ENCODE measurements around the gene ABCD1.

Gene ABCD1

DNA sequence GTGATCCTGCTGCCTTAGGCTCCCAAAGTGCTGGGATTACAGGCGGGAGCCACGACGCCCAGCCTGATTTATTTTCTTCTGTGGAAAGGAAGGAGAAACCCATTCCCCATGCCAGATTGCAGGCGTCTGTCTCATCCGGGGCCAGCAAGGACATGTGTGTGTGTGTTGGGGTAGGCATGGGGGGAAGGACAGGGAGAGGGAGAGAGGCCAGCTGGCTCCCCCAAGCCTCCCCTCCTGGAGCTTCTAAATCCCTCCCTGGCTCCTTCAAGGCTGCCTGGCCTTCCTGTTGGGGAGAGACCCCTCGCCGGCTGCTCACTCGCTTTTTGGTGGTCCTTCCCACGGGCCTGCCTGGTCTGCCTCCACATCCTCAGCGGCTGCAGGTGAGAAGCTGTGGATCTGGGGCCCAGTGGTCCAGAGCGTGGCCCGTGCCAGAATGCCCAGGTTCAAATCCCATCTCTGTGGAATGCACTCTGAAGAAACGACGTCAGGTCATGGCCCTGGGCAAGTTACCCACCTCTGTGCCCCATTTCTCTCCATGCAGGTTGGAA, 38.0 kb downstream of the ABCD1 start:
- no peak for DNase-seq (ENCODE audit: low read depth in 2 of 2)

DNA sequence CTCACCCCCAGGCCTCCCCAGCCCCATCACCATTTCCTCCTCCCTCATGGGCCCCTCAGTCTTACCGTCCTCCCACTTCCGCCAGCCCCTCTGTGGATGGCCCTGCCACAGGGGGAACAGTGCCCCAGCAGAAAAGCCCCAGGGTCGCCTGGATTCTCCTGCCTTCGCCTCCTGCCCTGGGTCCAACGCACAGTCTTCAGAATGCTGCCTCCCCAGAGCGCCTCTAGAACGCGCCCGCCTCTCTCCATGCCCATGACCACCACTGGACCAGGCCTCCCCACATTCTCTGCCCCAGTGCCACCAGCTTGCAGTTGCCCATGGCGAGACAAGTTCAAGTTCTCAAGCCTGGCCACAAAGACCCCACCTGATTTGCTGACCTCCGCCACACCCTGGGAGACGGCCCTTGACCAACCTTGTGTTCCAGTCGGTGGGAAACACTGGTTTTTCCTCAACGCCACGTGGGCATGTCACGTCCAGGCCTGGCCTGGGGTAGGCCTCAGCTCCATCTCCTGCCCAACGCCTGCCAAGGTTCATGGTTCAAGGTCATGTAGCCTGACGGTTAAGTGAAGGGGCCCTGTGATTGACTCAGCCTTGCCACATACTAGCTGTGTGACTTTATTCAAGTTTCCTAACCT, 38.8 kb downstream of the ABCD1 start:
- DNase-seq (ENCODE audit: low read depth in 2 of 2) = no peak

DNA sequence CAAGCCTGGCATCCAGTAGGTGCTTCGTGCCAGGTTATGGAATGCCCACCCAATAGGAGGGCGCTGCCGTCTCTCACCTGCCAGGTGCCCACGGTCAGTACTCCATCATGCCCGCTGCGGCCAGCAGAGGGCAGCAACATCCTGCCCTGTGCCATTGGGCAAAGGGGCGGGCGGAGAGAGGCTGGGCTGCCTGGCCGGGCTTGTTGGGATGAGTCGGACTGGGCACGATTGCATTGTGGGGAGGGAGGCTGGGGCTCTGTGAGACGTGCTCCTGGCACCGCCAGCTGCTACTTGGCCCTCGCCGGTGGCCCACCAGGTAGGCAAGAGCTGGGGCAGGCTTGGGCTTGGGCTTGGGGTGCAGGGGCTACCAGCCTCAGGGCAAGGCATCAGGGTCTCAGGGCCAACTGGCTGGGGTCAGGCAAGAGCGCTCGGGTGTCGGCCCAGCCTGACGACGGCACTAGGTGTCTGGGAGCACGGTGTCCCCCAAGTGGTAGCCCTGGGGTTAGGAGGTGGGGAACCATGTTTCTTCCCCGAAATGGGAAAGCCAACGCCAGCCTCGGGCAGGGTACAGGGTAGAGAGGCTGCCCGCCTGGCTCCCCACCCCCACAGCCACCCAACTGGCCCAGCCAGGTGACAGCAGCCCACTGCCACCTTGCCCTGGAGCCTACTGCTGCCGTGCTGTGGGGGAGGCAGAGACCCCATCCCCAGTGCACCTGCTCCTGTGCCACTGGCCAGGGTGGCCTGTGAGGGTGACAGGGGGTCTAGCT, 39.5 kb downstream of the ABCD1 start, which contains the start of gene PLXNB3:
Gene PLXNB3 (plus strand): TSS at position 261 of the 767 bp plus-strand sequence. CDS start 1,287 bp downstream, outside the sequence.
- peak; percentile 55 to 73 for DNase-seq (ENCODE audit: low read depth in 2 of 2)

DNA sequence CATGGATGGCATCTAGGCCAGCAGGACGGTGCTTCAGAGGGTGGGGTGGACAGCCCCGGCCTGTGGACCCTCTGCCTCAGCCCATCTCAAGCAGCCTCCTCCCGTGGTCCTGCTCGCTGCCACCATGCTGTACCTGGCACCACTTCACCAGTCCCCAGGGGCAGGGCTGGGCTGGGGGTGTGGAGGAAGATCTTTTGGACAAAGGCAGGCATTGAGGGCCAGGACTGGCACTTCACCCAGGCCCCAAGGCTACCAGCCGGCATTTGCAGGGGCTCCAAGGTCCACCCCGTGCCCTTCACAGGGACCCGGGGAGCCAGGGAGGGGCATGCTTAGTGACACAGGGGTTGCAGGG, 40.1 kb downstream of the ABCD1 start:
- DNase-seq (ENCODE audit: low read depth in 2 of 2) = no peak

DNA sequence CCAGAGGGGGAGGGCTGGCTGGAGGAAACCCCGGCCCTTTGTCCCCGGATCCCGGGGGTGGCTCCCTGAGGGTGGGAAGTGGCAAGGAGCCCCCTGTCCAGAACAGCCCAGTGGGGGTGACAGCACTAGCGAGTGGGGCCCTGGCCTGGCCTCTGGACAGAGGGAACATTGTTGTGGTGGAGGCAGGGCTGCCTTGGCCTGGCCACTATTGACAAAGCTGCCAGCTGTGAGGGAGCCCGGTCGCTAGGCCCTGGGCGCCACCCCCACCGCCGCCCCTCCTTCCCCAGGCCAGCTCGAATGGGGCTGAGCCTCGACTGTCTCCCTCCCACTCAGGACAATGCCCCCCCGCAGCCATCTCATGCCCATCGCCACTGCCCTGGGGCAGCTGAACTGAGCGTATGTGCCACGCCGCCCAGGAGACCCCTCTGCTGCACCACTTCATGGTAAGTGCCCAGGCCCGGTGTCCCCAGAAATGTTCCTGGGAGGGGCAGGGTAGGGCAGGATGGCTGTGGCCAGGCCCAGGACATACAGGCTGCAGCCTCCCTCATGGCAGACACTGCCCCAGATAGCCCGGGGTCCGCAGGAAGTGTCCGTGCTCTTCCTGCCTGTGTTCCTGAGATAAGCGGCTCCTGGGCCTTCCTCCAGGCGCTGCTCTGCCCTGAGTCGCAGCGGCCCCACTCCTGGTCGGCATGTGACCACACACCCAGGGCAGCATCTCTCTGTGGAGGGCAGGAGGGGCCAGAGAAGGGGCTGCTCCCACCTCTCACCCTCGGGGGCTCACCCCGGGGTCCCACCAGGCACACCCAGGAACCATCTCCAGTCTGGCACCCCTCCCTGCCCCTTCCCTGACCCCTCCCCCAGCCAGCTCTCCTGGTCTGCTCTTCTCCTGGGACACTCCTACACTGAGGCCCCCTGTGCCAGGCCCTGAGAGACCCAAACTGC, 40.8 kb downstream of the ABCD1 start:
- DNase-seq (ENCODE audit: low read depth in 2 of 2) = no peak

- peak in 1 of 2 donors; percentile 25 for DNase-seq (ENCODE audit: low read depth in 2 of 2)
These were observed 41.6 kb downstream of the ABCD1 start for GRCh38 chrX:153766098-153766817.

- DNase-seq (ENCODE audit: low read depth in 2 of 2) = no peak
These were observed 42.4 kb downstream of the ABCD1 start for GRCh38 chrX:153766871-153767673.

DNA sequence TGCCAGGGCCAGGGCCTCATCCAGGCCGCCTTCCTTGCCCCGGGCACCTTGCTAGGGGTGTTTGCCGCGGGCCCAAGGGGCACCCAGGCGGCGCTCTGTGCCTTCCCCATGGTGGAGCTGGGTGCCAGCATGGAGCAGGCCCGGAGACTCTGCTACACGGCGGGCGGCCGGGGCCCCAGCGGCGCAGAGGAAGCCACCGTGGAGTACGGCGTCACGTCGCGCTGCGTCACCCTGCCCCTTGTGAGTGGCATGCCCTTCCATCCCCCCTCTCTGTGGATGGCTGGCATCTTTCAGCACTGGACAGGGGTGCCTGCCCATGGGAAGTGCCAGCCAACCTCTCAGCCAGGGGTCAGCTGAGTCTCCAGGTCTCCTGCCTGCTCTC, 43.0 kb downstream of the ABCD1 start:
- DNase-seq (ENCODE audit: low read depth in 2 of 2) = no peak

GRCh38 chrX:153768311-153769157, 43.9 kb downstream of the ABCD1 start:
- no peak for DNase-seq (ENCODE audit: low read depth in 2 of 2)

DNA sequence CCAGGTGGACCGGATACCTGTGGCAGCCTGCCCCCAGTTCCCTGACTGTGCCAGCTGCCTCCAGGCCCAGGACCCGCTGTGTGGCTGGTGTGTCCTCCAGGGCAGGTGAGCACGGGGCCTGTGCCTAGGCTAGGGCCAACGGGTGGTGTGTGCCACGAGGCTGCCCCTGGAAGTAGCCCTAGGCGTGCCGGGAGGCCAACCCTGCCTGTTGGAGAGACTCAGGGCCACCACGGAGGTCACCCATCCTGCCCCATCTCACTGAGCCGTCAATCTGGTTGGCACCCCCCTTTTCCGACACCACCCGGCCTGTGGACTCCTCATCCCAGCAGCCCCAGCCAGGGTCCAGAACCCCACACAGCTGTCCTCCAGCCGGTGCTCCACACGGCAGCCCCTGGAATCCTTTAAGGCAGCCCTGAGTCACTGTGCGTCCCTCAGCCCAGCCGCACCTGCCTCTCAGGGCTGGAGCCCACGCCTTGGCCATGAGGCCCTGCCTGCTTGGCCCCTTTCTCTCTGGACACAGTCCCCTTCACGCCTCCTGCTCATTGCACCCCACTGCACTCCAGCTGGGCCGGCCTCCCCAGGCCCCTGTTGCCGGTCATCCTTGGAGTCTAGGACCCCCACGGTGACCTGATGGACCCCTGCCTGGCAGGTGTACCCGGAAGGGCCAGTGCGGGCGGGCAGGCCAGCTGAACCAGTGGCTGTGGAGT, 44.7 kb downstream of the ABCD1 start:
- no peak for DNase-seq (ENCODE audit: low read depth in 2 of 2)

DNA sequence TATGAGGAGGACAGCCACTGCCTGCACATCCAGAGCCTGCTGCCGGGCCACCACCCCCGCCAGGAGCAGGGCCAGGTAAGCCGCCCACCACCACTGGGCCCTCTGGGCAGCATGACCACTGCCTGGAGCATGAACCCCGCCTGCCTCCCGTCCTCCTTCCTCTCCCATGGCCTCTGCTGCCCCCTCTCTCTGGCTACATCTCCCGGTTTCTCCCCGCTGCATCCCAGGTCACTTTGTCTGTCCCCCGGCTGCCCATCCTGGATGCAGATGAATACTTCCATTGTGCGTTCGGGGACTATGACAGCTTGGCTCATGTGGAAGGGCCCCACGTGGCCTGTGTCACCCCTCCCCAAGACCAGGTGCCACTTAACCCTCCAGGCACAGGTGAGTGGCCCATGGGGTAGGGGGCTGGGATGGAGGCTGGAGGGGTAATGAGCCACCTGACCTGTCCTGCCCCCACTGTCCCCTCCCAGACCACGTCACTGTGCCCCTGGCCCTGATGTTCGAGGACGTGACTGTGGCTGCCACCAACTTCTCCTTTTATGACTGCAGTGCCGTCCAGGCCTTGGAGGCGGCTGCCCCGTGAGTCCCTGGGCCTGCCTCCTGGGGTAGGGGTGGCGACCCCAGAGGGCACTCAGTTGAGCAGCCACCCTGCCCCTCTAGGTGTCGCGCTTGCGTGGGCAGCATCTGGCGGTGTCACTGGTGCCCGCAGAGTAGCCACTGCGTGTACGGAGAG, 45.4 kb downstream of the ABCD1 start:
- no peak for DNase-seq (ENCODE audit: low read depth in 2 of 2)

DNA sequence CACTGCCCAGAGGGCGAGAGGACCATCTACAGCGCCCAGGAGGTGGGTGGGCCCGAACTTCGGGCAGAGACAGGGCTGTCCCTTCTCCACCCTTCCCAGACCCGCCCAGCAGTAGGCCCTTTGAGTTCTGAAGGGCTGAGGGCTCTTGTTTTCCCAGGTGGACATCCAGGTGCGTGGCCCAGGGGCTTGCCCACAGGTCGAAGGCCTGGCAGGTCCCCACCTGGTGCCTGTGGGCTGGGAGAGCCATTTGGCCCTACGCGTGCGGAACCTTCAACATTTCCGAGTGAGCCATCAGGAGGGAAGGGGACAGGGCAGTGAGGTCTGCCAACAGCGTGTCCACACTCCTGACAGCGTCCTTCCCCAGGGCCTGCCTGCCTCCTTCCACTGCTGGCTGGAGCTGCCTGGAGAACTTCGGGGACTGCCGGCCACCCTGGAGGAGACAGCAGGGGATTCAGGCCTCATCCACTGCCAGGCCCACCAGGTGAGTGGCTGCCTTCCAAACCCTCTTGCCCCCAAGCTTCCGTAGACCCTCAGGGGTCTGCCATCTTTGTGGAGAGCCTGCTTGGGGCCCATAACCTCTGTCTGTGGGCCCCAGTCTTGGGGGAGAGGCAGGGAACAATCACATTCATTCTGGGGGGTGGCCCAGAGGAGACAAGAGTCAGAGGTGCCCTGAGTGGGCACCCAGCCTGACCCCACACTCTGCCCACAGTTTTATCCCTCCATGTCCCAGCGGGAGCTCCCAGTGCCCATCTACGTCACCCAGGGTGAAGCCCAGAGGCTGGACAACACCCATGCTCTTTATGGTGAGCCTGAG, 46.2 kb downstream of the ABCD1 start:
- no peak for DNase-seq (ENCODE audit: low read depth in 2 of 2)

GRCh38 chrX:153771415-153772315, 47.0 kb downstream of the ABCD1 start:
- DNase-seq (ENCODE audit: low read depth in 2 of 2) = no peak

DNA sequence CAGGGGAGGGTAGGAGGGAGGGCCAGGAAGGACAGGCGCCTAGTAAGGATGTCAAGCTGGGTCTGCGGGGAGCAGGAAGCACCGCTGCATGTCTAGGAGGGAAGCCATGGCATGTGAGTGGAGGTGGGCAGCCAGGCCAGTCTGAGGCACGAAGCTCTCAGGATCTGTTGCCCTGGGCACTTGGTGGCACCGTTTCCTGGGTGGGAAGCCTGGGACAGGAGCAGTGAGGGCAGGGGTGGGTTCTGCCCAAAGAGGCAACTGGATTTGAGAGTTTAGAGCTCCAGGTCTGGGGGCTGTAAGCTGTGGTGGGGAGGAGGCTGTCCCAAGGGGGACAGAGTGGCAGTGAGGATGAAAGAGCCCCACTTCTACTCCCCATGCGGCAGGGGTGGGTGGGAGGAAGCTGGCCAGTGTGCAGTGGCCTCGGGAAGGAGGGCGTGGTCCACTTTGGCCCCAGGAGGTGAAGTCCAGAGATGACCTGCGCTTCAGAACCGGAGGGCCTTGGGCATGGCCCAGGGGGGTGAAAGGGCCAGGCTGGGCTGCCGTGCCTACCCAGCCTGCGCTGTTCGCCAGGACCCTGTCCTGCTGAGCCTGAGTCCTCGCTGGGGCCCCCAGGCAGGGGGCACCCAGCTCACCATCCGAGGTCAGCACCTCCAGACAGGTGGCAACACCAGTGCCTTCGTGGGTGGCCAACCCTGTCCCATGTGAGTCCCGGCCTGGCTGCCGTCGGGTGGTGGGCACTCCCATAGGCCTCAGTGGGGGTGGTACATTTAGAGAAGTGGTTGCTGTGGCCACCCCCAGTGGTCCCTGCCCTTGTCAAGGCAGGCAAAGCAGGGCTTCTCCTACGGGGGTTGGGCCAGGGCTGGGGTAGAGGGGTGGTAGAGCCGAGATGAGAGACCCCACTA, 47.9 kb downstream of the ABCD1 start:
- DNase-seq (ENCODE audit: low read depth in 2 of 2) = no peak

GRCh38 chrX:153773218-153773611, 48.6 kb downstream of the ABCD1 start:
- no peak for DNase-seq (ENCODE audit: low read depth in 2 of 2)

Measured in stimulated activated CD4-positive, alpha-beta T cell treated with anti-CD3 and anti-CD28 coated beads, Interleukin-15, amount 100 ng/mL, for 48 hours (primary cell).